Heart left ventricle (tissue), 13 donors: ENCODE results near the gene PGAP3.

Source experiments
- POLR2A ChIP-seq, 2 donors: fragments of 450-650 bp; IDR thresholded peaks; one replicate each; pipeline ENCODE4 v1.6.1; 2017; ENCODE audit warnings: antibody characterized with exemption in 2 of 2, mild to moderate bottlenecking in 2 of 2, moderate library complexity in 2 of 2
- TF ChIP-seq, protein P1 (sequence below), 12 donors: fragments of 200-600 bp; sonication (generic) in 4 of 12; IDR thresholded peaks; one replicate each; pipeline versions ENCODE4 v1.5.0 to v1.8.0; 2018 to 2022; ENCODE audit warnings: antibody characterized with exemption in 12 of 12, mild to moderate bottlenecking in 5 of 12
- donor health status: ischemic (EF 13 %, LVEDD 7.1; RV severe dilation, severe dysfunction).
- donor health status: DM: no; HTN: yes; CAD: no.
- donor health status: DM: no; HTN: no; CAD: no.
- donor health status: ischemic (EF 25% LVEDD 6.9; RV normal size, moderate dysfunction).
- donor health status: ischemic (EF 25% LVEDD 5.7; RV mildly dilated, moderate dysfunction).
- donor health status: ischemic (EF 35%, LVEDD 5.7; RV mildly dilated, moderate dysfunction).
- donor health status: nonischemic (EF 11% LVEDD 7.7; RV severe dilation, severe dysfunction).
- donor health status: DM: yes; HTN: yes; CAD: no.
- donor health status: PGD.
- donor health status: ischemic (EF 29% LVEDD 5.4; RV normal size, mild dysfunction).
- donor health status: nonischemic (EF 23%, LVEDD 6.1; RV moderate dilation, normal function).

DNA sequence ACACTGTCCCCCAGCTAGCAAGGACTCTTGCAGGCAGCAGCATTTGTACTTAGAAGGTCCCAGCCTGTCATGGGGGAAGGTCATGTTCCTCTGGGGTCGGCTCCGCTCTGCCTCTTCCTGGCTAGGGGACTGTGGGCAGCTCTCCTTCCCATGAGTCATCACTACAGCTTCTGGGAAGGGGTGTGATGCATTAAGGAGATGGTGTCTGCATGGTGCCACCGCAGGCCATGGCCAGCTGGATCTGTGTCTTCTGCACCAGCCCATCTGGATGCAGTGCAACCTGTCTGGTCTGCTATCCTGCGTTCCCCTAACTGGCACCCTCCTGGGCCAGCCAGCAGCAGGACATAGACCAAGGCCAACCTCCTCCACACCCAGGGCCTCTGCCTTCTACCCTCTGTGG, 44.6 kb downstream of the PGAP3 start:
- TF ChIP-seq, protein P1, sequence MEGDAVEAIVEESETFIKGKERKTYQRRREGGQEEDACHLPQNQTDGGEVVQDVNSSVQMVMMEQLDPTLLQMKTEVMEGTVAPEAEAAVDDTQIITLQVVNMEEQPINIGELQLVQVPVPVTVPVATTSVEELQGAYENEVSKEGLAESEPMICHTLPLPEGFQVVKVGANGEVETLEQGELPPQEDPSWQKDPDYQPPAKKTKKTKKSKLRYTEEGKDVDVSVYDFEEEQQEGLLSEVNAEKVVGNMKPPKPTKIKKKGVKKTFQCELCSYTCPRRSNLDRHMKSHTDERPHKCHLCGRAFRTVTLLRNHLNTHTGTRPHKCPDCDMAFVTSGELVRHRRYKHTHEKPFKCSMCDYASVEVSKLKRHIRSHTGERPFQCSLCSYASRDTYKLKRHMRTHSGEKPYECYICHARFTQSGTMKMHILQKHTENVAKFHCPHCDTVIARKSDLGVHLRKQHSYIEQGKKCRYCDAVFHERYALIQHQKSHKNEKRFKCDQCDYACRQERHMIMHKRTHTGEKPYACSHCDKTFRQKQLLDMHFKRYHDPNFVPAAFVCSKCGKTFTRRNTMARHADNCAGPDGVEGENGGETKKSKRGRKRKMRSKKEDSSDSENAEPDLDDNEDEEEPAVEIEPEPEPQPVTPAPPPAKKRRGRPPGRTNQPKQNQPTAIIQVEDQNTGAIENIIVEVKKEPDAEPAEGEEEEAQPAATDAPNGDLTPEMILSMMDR (IDR thresholded peaks at IDR 0.05), result no peak
- no peak for TF ChIP-seq POLR2A (IDR thresholded peaks at IDR 0.05)
